Peyer's patch (tissue), 4 donors: ENCODE measurements around the gene EPS15. TPM values are rescaled to one million over a fixed set of nuclear protein-coding genes. Genes with fewer than 3 reads are reported as not detected.
"Not testable (repeated sequence)": the region's sequence is repeated elsewhere in the genome, so short reads cannot be mapped to it uniquely, and the experiment has no call there.

Experiments
- DNase-seq, 3 donors: peaks; one replicate each; pipeline ENCODE4 v3.0.0-alpha.2; 2017 to 2019
- H3K27ac ChIP-seq, 4 donors: fragments of 200-600 bp; sonication (generic); one replicate each; pipeline ENCODE4 v1.5.1; 2016 to 2019
- H3K27me3 ChIP-seq, 2 donors: fragments of 200-600 bp; sonication (generic); one replicate each; pipeline ENCODE4 v1.5.1; 2019
- H3K36me3 ChIP-seq, 3 donors: fragments of 200-600 bp; sonication (generic); one replicate each; pipeline ENCODE4 v1.5.1; 2016 to 2019
- H3K4me1 ChIP-seq, 4 donors: fragments of 200-600 bp; sonication (generic); one replicate each; pipeline ENCODE4 v1.5.1; 2016 to 2019
- H3K4me3 ChIP-seq, 4 donors: fragments of 200-600 bp; sonication (generic); 1 replicate in 3 of 4; 2 replicates in 1 of 4; pipeline ENCODE4 v1.5.1; 2016 to 2019; ENCODE audit warnings: mild to moderate bottlenecking in 1 of 4
- H3K9me3 ChIP-seq, 4 donors: fragments of 200-600 bp; sonication (generic); one replicate each; pipeline ENCODE4 v1.5.1; 2016 to 2019; ENCODE audit warnings: mild to moderate bottlenecking in 1 of 4
- POLR2A ChIP-seq, 2 donors: fragments of 450-650 bp; IDR thresholded peaks; one replicate each; pipeline ENCODE4 v1.5.1; 2017; ENCODE audit warnings: antibody characterized with exemption in 2 of 2, mild to moderate bottlenecking in 2 of 2, moderate library complexity in 2 of 2
- total RNA-seq, 4 donors: library from RNA; depleted of rRNA; stranded (reverse); fragments of >200 nt; gene quantifications; one replicate each; pipeline ENCODE4 v1.1.0, GENCODE V29; 2016
- TF ChIP-seq, protein P1 (sequence below), 6 experiments: fragments of 450-650 bp in 4 of 6; fragments of 200-600 bp in 2 of 6; sonication (generic) in 1 of 6; IDR thresholded peaks; one replicate each; pipeline ENCODE4 v1.5.1; 2017 to 2019; ENCODE audit warnings: antibody characterized with exemption in 6 of 6, mild to moderate bottlenecking in 3 of 6, moderate library complexity in 1 of 6

EPS15 gene
- total RNA-seq, 4 donors from 2014 or later, result 48.9 to 160 (median 65.6) TPM

DNA sequence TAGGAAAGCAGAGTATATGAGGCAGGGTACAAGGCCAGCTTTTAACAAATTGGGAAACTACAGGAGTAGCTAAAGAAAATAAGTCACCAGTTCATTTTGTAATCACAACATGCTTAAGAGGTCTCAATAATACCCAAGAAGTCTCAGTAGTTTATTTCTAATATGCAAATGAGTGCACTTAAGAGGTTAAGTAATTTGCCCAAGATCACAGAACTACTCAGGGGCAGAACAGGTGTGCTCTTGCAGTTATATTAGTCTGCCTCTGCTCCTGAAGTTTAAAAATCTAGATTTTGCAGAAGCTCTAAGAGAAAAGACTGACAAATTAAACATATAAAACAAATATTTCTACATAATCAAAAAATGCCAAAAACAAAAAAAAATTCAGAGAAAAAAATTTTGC, 6.9 kb downstream of the EPS15 start:
- Histone ChIP-seq H3K9me3 (no peaks in the 10 kb centered on the region), H3K4me1 (peaks cover 0 to 50% (median 13%) of the 10 kb centered on the region in 4 donors), H3K27ac (no peak overlapping the region), H3K27me3 (no peaks in the 10 kb centered on the region), H3K4me3 (no peak overlapping the region), H3K36me3 (no peaks in the 10 kb centered on the region)
- TF ChIP-seq, protein P1, sequence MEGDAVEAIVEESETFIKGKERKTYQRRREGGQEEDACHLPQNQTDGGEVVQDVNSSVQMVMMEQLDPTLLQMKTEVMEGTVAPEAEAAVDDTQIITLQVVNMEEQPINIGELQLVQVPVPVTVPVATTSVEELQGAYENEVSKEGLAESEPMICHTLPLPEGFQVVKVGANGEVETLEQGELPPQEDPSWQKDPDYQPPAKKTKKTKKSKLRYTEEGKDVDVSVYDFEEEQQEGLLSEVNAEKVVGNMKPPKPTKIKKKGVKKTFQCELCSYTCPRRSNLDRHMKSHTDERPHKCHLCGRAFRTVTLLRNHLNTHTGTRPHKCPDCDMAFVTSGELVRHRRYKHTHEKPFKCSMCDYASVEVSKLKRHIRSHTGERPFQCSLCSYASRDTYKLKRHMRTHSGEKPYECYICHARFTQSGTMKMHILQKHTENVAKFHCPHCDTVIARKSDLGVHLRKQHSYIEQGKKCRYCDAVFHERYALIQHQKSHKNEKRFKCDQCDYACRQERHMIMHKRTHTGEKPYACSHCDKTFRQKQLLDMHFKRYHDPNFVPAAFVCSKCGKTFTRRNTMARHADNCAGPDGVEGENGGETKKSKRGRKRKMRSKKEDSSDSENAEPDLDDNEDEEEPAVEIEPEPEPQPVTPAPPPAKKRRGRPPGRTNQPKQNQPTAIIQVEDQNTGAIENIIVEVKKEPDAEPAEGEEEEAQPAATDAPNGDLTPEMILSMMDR (IDR thresholded peaks at IDR 0.05), result no peak
- DNase-seq, result no peak

DNA sequence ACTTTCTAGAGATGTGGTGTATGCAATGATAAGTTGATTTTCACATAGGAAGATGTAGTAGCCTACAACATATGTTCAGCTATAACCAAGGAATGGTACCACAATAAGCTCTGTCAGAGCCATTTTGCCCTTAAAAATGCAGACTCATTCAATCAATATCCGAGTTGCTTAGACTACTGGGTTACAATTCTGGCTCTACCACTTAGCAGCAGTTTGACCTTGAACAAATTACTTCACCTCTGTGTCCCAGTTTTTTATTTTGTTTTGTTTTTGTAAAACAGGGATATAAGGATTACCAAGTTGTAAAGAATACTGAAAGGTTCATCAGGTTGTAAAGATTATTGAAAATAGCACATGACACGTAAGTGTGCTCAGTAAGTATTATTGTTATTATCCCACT, 9.3 kb downstream of the EPS15 start:
- Histone ChIP-seq H3K9me3 (no peaks in the 10 kb centered on the region), H3K27me3 (no peaks in the 10 kb centered on the region), H3K36me3 (no peaks in the 10 kb centered on the region), H3K4me3 (no peak overlapping the region), H3K4me1 (peaks cover 0 to 35% (median 7%) of the 10 kb centered on the region in 4 donors), H3K27ac (no peak overlapping the region)
- no peak for DNase-seq
- no peak for TF ChIP-seq POLR2A (IDR thresholded peaks at IDR 0.05)
- TF ChIP-seq, protein P1 (IDR thresholded peaks at IDR 0.05), result no peak

DNA sequence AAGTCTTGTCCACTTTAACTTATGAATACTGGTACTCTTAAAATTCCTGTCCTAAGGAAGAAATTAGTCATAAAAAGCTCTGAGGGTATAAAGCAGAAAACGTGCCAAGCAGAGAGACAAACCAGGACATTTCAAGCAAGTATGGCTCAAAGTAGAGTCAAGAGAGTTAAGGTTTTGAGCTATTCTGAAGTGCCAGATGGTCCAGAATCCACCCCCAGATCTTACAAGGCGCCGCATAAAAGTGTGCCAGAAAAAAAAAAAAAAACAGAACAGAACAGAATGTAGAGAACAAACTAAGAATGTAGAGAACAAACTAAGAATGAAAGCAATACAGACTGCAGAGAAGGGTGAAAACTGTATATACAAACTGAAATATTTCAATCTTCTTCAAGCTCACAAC, 12.5 kb downstream of the EPS15 start:
- Histone ChIP-seq H3K27ac (no peak overlapping the region), H3K9me3 (no peaks in the 10 kb centered on the region), H3K36me3 (no peaks in the 10 kb centered on the region), H3K4me1 (peaks cover 0 to 17% (median 3%) of the 10 kb centered on the region in 4 donors), H3K27me3 (no peaks in the 10 kb centered on the region), H3K4me3 (no peak overlapping the region)
- DNase-seq, result no peak
- no peak for TF ChIP-seq POLR2A (IDR thresholded peaks at IDR 0.05)
- TF ChIP-seq, protein P1 (IDR thresholded peaks at IDR 0.05), result no peak

DNA sequence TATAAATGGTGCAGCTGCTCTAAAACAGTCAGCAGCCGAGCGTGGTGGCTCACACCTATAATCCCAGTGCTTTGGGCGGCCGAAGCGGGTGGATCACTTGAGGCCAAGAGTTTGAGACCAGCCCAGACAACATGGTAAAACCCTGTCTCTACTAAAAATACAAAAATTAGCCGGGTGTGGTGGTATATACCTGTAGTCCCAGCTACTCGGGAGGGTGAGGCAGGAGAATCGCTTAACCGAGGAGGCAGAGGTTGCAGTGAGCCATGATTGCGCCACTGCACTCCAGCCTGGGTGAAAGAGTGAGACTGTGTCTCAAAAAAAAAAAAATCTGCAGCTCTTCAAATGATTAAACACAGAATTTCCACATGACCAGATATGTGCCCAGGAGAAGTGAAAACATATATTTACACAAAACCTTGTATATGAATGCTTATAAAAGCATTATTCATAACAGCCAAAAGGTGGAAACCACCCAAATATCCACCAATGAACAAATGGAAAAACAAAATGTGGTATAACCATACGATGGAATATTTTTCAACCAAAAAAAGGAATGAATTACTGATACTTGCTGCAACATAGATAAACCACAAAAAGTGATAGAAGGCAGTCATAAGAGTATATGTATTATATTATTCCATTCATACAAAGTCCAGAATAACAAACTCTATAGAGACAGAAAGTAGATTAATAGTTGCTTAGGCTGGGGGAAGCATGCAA, 14.1 kb downstream of the EPS15 start:
- no peaks in the 10 kb centered on the region for H3K36me3 ChIP-seq
- no peaks in the 10 kb centered on the region for H3K9me3 ChIP-seq
- TF ChIP-seq POLR2A (IDR thresholded peaks at IDR 0.05), result no peak
- TF ChIP-seq, protein P1 (IDR thresholded peaks at IDR 0.05), result no peak
- peak overlapping the region in 1 of 4 donors; percentile 57 for H3K27ac ChIP-seq
- H3K4me1 ChIP-seq, result peaks cover 0 to 15% (median 3%) of the 10 kb centered on the region in 4 donors
- H3K4me3 ChIP-seq, result no peak overlapping the region
- H3K27me3 ChIP-seq, result no peaks in the 10 kb centered on the region
- peak in 1 of 3 donors; percentile 31 for DNase-seq

DNA sequence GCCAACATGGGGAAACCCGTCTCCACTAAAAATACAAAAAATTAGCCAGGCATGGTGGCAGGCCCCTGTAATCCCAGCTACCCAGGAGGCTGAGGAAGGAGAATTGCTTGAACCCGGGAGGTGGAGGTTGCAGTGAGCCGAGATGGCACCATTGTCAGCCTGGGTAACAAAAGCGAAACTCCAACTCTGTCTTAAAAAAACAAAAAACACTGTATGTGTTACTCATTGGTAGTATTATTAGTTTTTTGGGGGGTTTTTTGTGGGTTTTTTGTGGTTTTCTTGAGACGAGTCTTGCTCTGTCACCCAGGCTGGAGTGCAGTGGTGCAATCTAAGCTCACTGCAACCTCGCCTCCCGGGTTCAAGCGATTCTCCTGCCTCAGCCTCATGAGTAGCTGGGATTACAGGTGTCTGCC, 17.8 kb downstream of the EPS15 start:
- H3K36me3 ChIP-seq, H3K4me3 ChIP-seq, H3K9me3 ChIP-seq, DNase-seq, H3K27me3 ChIP-seq, H3K4me1 ChIP-seq: not testable (repeated sequence)
- H3K27ac ChIP-seq, result peak overlapping the region in 1 of 4 donors; percentile 26

DNA sequence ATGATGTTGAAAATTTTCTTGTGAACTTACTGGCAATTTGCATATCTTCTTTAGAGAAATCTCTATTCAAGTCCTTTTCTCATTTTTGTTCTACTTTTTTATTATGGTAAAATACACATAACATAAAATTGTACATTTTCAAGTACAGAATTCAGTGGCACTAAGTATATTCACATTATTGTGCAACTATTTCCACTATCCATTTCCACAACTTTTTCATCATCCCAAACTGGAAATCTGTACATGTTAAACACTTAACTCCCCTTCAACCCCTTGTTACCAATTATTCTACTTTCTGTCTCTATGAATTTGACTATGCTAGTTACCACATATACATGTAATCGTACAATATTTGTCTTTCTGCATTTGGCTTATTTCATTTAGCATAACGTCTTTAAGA, 19.4 kb downstream of the EPS15 start:
- no peak for DNase-seq
- Histone ChIP-seq H3K27ac (no peak overlapping the region), H3K4me1 (peaks cover 0 to 10% (median 0%) of the 10 kb centered on the region in 4 donors), H3K27me3 (no peaks in the 10 kb centered on the region), H3K4me3 (no peak overlapping the region), H3K36me3 (no peaks in the 10 kb centered on the region), H3K9me3 (no peaks in the 10 kb centered on the region)
- TF ChIP-seq, protein P1 (IDR thresholded peaks at IDR 0.05), result no peak
- TF ChIP-seq POLR2A (IDR thresholded peaks at IDR 0.05), result no peak
